Measurements from ENCODE around the gene KLF5. TPM values are rescaled to one million over a fixed set of nuclear protein-coding genes. Genes with fewer than 3 reads are reported as not detected.

Gene KLF5
- total RNA-seq, 1 donor from 2014 or later: 0.84 TPM

- no peak overlapping the region for H3K27ac Mint-ChIP-seq
- no peak overlapping the region for H3K4me3 Mint-ChIP-seq
- no peaks in the 10 kb centered on the region for H3K36me3 ChIP-seq
Observed at GRCh38 chr13:73103238-73103637, 44.4 kb downstream of the KLF5 start.

GRCh38 chr13:73106513-73107178, 47.8 kb downstream of the KLF5 start:
- Mint-ChIP-seq H3K27me3 (ENCODE audit: insufficient read depth, low read depth) (no peaks in the 10 kb centered on the region), H3K27ac (no peak overlapping the region), H3K9me3 (no peaks in the 10 kb centered on the region), H3K36me3 (no peaks in the 10 kb centered on the region), H3K4me1 (peaks cover 3% of the 10 kb centered on the region), H3K4me3 (no peak overlapping the region)
- no peak overlapping the region for H3K4me3 ChIP-seq
- no peak for TF ChIP-seq EZH2 (IDR thresholded peaks at IDR 0.05)
- no peak for TF ChIP-seq CTCF (IDR thresholded peaks at IDR 0.05)
- no peak for TF ChIP-seq EZH2phosphoT487 (IDR thresholded peaks at IDR 0.05)
- H3F3A ChIP-seq (ENCODE audit: low read depth): no peaks in the 10 kb centered on the region
- H3K9me3 ChIP-seq (ENCODE audit: low read depth): no peaks in the 10 kb centered on the region
- no peak overlapping the region for H3K27ac ChIP-seq
- no peak overlapping the region for H3K4me2 ChIP-seq
- H2AFZ ChIP-seq (replicated peaks): no peak overlapping the region
- no peak overlapping the region for H3K9ac ChIP-seq
- no peaks in the 10 kb centered on the region for H3K36me3 ChIP-seq
- H4K20me1 ChIP-seq (ENCODE audit: low read depth): no peaks in the 10 kb centered on the region
- H3K27me3 ChIP-seq: no peaks in the 10 kb centered on the region
- no peaks in the 10 kb centered on the region for H3K79me2 ChIP-seq (ENCODE audit: low read depth)
- no peaks in the 10 kb centered on the region for H3K4me1 ChIP-seq
- no peak for DNase-seq (ENCODE audit: low spot score)

More at GRCh38 chr13:73103238-73103637, 44.4 kb downstream of the KLF5 start:
- TF ChIP-seq EZH2phosphoT487 (IDR thresholded peaks at IDR 0.05) (no peak), EZH2 (IDR thresholded peaks at IDR 0.05) (no peak), CTCF (IDR thresholded peaks at IDR 0.05) (no peak)
- Histone ChIP-seq H3K79me2 (ENCODE audit: low read depth) (no peaks in the 10 kb centered on the region), H3K9ac (no peak overlapping the region), H3K9me3 (ENCODE audit: low read depth) (no peaks in the 10 kb centered on the region), H3K4me2 (no peak overlapping the region), H3K27ac (no peak overlapping the region), H3K4me1 (no peaks in the 10 kb centered on the region), H3F3A (ENCODE audit: low read depth) (no peaks in the 10 kb centered on the region), H3K27me3 (no peaks in the 10 kb centered on the region), H4K20me1 (ENCODE audit: low read depth) (no peaks in the 10 kb centered on the region), H2AFZ (replicated peaks) (no peak overlapping the region), H3K4me3 (no peak overlapping the region)
- Mint-ChIP-seq H3K27me3 (ENCODE audit: insufficient read depth, low read depth) (peaks cover 5% of the 10 kb centered on the region), H3K36me3 (no peaks in the 10 kb centered on the region), H3K4me1 (no peaks in the 10 kb centered on the region), H3K9me3 (no peaks in the 10 kb centered on the region)
- DNase-seq (ENCODE audit: low spot score): no peak

GRCh38 chr13:73107481-73107880, 48.7 kb downstream of the KLF5 start:
- H3K27ac ChIP-seq: no peak overlapping the region
- peak; percentile 13 for DNase-seq (ENCODE audit: low spot score)
- no peak overlapping the region for H3K9ac ChIP-seq
- no peaks in the 10 kb centered on the region for H3K79me2 ChIP-seq (ENCODE audit: low read depth)
- H3K4me2 ChIP-seq: no peak overlapping the region
- H3K36me3 Mint-ChIP-seq: no peaks in the 10 kb centered on the region
- H3K9me3 ChIP-seq (ENCODE audit: low read depth): no peaks in the 10 kb centered on the region
- H3K4me1 Mint-ChIP-seq: peaks cover 3% of the 10 kb centered on the region
- H3K27me3 ChIP-seq: no peaks in the 10 kb centered on the region
- no peaks in the 10 kb centered on the region for H3K27me3 Mint-ChIP-seq (ENCODE audit: insufficient read depth, low read depth)
- H3F3A ChIP-seq (ENCODE audit: low read depth): no peaks in the 10 kb centered on the region
- no peak for TF ChIP-seq EZH2 (IDR thresholded peaks at IDR 0.05)
- no peak for TF ChIP-seq CTCF (IDR thresholded peaks at IDR 0.05)
- no peak for TF ChIP-seq EZH2phosphoT487 (IDR thresholded peaks at IDR 0.05)
- no peak overlapping the region for H3K4me3 Mint-ChIP-seq
- no peaks in the 10 kb centered on the region for H4K20me1 ChIP-seq (ENCODE audit: low read depth)
- no peaks in the 10 kb centered on the region for H3K36me3 ChIP-seq
- no peaks in the 10 kb centered on the region for H3K9me3 Mint-ChIP-seq
- no peak overlapping the region for H3K4me3 ChIP-seq
- H3K4me1 ChIP-seq: no peaks in the 10 kb centered on the region
- H2AFZ ChIP-seq (replicated peaks): no peak overlapping the region
- H3K27ac Mint-ChIP-seq: no peak overlapping the region
